IPS DF 4.7 (cell line): Measurements from ENCODE around the gene ZBTB4.
"Not testable (repeated sequence)": the region's sequence is repeated elsewhere in the genome, so short reads cannot be mapped to it uniquely, and the experiment has no call there.

Source experiments
- DNase-seq: peaks from one replicate; pipeline ENCODE4 v3.0.0-alpha.2; 2013; ENCODE audit warnings: low spot score; ENCODE audit errors: extremely low read depth

ZBTB4 gene

DNA sequence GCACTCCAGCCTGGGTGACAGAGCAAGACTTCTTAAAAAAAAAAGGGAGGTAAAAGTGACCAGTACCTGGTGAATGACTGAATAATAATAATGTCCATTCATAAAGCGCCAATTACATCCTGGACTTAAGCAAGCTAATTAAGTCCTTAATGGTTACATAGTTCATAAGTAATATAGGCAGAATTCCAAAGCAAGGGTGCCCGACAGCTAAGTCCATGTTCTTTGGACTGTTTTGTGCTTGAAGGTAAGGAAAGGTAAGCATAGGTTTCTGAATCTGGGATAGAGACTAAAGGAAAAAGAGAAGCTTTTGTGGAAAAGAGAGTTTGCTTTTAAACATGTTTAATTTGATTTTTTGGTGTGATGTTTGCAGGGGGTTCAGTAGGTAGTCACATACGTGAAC is 14.5 kb upstream of the ZBTB4 start:
- DNase-seq = no peak

DNA sequence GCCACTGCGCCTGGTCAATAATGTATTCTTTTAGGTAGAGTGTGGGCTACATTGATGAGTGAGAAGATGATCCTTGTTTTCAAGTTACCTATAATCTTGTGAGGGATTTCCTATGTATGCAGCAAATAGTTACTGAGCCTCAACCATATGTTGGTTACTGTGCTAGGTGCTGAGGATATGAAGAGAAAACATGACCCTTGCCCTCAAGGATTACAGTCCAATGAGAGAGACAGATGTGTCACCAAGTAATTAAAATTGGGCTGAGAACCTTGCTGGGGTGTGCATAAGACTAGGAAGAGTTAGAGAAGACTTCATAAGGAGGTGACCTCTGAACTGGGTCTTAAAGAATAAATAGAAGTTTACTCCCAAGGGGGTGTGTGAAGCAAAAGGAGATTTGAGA is 12.2 kb upstream of the ZBTB4 start:
- no peak for DNase-seq

DNA sequence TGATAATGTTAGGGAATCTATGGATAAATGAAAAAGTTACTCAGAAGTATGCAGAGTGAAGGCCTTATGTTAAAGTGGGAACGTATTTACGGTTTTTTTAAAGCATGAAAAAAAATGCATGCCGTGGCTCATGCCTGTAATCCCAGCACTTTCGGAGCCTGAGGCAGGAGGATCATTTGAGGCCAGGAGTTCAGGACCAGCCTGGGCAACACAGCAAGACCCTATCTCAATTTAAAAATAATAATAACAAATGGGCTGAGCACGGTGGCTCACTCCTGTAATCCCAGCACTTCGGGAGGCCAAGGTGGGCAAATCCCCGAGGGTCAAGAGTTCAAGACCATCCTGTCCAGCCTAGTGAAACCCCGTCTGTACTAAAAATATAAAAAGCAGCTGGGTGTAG is 10.7 kb upstream of the ZBTB4 start:
- DNase-seq = no peak

DNA sequence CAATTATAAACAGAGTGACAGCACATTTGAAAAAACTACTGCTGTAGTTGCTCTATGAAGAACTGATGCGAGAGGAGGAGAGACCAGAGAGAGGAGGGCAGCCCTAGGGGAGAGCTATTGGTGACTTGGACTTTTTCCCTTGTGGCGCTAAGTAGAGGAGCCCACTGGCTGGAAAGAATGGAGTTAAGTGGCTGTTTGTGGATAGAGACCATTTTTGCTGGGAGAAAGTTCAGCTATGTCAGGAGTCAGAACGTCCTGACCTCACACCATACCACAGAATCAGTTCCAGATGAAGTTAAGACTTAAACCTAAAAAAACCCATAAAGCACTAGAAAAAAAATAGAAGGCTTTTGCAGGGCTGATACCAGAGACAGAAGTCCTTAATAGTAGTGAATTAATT is 6.8 kb upstream of the ZBTB4 start:
- DNase-seq = no peak

DNA sequence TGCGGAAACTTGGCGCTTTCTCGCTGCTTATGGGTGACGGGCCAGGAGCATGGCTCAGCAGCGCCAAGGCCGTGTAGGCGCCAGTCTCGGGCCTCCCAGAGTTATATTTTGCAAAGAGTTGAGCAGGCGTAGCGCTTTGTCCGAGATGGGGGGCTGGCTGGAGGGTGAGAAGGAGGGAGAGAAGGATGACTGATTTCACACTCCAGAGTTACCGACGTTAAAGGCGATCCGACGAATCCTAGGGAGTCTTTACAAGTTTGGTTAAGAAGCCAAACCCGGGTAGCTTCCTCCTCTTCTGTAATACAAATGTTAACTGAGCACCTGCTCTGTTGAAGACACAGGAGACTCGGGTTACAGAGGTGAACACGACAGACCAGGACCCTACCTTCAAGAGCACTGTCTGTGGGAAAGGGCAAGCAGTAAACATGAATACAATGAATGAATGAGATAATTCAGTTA is 5.5 kb upstream of the ZBTB4 start:
- no peak for DNase-seq

DNA sequence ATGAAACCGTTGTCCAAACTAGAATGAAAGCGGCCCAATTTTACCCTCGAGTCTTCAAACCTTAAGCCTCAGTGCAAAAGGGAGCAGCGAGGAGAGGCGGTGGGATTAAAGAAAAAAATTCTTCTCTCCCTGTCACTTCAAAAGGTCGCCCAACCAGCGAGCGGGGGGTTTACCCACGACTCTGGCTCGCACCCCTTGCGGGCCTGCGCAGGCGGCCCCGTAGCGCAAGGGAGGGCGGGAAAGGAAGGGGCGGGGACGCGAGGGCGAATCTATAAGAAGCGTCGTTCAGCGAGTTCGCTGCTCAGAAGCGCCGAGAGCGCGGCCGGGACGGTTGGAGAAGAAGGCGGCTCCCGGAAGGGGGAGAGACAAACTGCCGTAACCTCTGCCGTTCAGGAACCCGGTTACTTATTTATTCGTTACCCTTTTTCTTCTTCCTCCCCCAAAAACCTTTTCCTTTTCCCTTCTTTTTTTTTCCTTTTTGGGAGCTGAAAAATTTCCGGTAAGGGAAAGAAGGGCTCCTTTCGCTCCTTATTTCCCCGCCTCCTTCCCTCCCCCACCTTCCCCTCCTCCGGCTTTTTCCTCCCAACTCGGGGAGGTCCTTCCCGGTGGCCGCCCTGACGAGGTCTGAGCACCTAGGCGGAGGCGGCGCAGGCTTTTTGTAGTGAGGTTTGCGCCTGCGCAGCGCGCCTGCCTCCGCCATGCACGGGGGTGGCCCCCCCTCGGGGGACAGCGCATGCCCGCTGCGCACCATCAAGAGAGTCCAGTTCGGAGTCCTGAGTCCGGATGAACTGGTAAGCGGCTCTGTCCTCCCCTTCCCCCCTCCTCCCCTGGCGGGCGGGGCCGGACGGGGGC is 4.9 kb upstream of the ZBTB4 start, which contains the start of gene POLR2A:
TSS of gene POLR2A (plus strand) at position 300 of the 852 bp plus-strand sequence.
- peak; percentile 79 for DNase-seq

DNA sequence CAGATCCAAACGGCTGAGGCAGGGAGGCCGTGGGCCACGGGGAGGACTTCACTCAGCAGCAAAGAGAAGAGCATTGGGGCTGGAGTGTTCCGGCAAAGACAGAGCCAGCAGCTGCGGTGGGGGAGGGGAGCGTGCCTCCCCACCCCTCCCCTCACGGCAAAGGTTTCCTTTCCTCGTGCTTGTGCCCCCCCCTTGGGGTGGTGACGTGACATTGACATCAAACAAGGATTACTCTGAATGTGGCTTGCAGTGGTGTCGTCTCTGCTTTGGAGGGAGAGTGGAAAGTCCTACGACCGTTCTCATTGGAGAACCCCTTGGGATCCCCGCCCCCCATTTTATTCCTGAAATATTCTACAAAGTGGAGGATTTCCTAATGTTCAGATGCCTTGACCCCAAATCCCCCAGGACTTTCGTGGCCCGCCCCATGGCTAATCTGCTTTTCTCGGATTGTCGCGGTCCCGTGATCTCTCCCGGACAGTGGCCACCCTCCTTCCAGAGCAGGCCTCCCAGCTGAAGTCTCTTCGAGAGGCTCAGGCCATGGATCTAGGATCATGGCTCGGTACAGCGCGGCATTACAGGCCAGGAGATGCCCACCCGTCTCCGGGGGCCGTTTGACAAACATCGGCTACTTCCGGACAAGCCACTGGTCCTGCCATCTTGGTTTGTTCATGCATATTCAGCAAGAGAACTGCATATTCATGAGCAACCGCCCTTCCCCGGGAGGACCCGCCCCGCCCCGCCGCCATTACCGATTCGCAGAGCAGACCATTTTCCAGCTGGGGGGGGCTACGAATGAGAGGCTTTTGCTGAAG is 4.0 kb upstream of the ZBTB4 start:
- no peak for DNase-seq

DNA sequence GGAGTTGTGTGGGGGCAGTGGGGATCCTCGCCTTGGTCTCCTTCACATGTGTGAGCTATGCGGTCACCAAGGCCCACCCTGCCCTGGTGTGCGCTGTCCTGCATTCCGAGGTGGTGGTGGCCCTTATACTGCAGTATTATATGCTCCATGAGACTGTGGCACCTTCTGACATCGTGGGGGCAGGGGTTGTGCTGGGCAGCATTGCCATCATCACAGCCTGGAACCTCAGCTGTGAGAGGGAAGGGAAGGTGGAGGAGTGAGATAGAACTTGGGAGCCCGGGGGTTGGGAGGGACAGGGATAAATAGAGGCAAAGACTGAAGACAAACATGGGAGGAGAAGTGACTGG is 3.3 kb upstream of the ZBTB4 start:
- not testable (repeated sequence) for DNase-seq

DNA sequence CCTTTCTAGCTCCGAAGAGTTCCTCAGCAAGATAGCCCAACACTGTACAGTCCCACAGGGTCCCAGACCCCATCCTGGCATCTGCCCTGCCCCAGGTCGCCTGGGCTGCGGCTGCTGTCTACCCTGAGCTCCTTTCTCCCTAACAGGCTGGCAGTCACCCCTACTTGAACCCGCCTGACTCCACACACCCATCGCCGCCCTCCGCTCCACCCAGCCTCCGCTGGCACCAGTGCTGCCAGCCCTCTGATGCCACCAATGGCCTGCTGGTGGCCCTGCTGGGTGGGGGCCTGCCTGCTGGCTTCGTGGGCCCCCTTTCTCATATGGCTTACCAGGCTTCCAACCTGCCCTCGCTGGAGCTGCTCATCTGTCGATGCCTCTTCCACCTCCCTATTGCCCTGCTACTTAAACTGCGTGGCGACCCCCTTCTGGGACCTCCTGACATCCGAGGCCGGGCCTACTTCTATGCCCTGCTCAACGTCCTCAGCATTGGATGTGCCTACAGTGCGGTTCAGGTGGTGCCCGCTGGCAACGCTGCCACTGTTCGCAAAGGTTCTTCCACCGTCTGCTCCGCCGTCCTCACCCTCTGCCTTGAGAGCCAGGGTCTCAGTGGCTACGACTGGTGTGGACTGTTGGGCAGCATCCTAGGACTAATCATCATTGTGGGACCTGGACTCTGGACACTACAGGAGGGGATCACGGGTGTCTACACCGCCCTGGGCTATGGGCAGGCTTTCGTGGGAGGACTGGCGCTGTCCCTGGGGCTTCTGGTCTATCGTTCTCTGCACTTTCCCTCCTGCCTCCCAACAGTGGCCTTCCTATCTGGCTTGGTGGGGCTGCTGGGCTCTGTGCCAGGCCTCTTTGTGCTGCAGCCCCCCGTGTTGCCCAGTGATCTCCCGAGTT is 2.7 kb upstream of the ZBTB4 start:
- DNase-seq = not testable (repeated sequence)

DNA sequence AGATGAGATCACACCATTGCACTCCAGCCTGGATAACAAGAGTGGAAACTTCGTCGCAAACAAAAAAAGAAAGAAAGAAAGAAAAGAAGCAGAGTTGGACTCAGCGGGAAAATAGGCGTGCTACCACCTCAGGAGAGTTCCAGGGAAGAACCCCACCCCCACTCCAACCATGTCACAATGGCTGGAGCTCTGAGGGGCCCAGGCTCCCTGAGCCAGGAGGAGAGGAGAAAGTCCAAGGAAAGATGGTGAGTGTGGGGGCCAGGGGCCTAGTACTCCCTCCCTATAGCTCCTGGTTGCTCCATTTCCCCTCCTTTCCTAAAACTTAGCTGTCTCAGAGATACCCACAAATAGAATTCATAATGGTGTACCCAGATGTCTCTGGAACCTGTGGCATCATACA is 1.8 kb upstream of the ZBTB4 start, which contains the start of gene SLC35G6:
TSS of gene SLC35G6 (plus strand) at position 172 of the 400 bp plus-strand sequence. CDS start at position 243, 71 bp downstream.
- not testable (repeated sequence) for DNase-seq

DNA sequence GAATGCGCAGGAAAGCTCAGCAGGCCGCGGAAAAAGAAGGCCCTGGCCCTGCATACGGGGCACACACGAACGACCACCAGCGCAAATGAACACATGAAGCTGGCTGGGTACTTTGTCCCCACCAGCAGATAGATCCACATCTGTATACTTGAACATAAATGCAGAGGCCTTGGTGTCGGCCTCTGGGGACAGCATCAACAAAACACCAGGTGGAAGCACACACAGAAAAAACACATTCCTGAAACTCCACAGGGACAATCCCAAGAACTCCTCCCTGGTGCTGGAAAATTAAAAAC is 606 bp upstream of the ZBTB4 start:
- DNase-seq = no peak

DNA sequence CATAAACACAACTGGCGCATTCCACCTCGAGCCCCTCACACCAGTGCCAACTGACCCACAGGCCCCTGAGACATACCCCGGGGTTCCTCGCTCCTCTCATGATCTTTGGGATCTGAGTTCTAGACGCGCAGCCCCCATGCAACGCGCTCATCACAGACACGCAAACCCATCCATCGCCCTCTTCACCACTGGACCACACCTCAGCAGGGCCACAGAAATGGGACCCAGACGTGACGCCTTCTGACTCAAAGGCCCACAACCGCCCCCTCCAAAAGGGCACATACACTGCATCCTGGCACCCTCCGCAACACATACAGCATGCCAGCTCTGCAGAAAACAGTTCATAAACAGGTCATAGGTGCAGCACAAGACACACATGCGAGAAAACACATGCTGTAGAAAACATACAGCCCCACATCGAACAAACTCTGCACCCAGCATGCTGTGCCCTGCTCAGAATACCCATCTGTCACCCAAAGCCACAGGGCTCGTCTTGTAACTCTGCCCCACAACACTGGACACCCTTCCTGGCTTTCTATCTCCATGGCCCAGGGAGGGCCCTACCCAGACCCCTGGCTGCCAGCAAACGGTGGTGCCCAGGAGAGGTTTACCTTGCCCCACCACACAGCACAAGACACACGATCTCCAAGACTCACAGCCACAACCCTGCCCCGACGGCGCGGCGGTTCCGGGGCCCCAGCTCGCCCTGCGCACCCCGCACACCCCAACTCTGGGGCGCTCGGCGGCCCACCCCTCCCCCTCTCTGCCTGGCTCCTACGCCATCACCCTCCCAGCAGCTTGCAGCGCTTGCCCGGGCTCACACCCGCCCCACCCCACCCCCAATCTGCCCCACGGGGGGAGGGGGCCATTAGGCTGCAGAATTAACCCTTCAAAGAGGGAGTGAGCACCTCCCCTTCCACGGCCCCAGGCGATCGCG is 887 bp downstream of the ZBTB4 start:
- no peak for DNase-seq

DNA sequence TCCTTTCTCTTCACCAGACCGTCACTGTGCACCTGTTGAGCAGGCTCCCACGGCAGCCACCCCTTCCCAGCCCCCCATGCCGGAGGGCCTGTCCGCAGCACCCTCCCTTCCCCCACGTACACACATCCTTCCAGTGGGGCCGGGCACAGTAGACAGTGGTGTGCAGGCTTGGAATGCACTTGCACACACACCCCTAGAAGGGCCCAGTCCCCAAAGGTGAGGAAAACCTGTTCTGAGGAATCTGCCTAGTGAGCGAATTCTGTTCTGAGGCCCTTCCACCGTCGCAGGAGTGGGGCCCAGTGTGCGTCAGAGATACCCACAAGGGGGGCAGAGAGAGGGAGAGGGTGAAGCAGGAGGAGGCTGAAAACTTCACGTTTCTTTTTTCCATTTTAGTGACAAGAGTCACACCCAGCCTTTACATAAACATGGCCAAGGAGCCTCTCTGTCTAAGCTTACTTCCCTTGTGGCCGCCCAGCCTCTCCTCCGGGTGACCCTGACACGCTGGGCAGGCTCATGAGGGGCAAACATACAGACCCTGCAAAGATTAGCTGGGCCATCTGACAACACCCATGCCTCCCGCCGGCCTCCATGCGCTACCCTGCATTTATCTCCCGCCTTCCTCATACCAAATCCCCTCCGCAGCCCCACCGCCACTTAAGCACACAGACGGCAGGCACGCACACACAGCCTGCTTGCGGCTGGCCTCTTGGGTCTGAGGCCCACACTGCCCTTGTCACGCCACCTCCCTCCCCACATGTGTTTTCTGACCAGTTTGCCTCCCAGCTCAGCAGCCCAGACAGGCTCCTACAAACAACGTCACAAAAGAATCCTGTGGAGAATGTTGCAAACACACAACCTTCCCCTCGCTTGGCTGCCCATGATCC is 1.8 kb downstream of the ZBTB4 start:
- DNase-seq = no peak

DNA sequence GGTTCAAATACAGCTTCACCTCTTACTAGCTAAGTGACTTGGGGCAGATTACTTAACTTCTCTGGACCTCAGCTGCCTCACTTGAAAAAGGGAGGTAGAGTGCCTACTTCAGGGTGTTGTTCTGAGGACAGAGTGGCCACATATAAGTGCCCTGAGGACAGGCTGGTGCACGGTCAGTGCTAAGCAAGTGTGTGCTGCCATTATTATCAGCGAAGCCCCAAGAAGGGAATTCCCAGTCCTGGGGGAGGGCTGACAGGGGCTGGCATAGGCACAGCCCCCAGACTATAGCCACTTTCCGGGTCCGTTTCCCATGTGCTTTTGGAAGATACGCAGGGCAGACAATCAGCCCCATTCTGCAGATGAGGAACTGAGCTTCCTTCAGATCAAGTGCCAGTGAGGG is 2.5 kb downstream of the ZBTB4 start:
- DNase-seq = no peak

DNA sequence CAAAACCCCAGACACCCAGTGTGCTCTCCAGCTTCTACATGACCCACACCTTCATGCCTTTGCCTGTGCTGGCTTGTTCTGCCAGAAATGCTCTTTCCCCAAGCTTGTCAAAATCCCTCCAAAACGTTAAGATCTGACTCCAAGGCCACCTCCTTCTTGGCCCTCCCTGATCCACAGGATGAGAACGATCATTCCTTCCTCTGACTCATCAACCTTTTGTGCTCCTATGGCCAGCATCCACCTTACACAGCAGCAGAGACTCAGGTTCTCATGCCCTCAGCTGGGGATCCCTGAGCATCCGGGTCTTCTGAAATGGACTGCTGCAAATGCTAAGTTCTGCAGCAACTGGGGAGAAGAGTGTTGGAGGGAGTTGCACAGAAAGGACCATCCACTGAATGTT is 2.9 kb downstream of the ZBTB4 start:
- DNase-seq = no peak

DNA sequence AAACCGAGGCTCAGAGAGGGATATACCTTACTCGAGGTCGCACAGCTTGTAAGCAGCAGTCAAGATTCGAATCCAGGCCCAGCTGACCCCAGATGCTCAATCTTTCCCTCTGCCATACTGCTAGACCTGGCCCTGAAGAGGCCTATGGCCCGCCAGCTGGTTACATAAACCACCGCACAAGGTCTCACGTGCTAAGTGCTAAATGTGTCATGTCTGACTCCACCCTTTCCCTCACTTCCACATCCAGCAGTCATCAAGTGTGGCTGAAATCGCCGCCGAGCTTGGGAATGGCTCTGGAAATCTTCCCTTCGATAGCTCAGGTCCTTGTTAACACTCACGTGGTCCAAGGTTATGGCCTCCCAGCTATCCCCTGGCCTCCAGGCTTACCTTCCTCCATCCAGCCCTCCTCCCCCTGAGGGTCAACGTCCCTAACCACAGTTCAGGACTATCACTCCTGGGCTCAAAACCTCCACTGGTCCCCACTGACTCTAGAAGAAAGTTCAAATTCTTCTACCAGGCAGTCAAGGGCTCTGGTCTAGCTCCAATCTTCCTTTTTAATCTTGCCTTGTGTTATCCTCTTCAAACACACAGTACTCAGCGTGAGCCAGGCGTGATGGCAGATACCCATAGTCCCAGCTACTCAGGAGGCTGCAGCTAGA is 3.5 kb downstream of the ZBTB4 start:
- DNase-seq = no peak

DNA sequence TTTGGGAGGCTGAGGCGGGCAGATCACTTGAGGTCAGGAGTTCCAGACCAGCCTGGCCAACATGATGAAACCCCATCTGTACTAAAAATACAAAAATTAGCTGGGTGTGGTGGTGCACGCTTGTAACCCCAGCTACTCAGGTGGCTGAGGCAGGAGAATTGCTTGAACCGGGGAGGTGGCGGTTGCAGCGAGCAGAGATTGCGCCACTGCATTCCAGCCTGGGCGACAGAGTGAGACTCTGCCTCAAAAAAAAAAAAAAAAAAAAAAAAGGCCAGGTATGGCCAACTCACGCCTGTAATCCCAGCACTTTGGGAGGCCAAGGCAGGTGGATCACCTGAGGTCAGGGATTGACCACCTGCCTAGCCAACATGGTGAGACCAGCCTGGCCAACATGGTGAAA is 4.7 kb downstream of the ZBTB4 start:
- not testable (repeated sequence) for DNase-seq

DNA sequence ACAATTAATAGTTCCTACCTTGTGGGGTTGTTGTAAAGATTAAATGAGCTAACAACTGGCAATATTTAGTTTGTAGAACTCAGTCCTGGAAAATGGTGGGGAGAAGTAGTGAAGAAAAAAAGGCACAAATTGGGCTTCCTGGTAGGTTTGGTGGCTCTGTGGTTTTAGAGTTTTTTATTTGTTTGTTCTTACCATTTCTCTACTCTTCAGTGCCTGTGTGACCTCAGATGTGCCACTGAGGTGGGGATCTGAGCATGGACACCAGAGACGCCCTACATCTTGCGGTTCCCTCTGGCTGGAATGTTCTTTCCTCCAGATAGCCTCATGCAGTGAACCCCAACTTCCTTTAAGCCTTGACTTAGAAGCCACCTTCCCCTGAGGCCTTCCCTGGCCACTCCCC is 7.7 kb downstream of the ZBTB4 start:
- no peak for DNase-seq

DNA sequence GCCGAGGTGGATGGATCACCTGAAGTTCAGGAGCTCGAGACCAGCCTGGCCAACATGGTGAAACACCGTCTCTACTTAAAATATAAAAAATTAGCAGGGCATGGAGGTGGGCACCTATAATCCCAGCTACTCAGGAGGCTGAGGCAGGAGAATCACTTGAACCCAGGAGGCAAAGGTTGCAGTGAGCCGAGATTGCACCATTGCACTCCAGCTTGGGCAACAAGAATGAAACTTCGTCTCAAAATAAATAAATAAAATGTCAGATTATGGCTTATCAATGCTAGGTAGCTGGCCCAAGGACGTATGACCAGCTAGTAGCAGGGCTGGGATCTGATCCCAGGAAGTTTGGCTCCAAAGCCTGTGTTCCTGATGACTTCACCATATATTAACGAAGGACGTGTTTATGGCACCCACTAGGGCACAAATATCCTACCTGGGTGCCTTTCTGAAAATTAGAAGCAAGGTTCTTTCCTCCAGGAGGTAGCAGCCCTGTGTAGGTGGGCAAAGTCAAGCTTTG is 8.9 kb downstream of the ZBTB4 start:
- DNase-seq = not testable (repeated sequence)
